GM23338 (cell line): Measurements from ENCODE around the gene ENTPD8. TPM values are rescaled to one million over a fixed set of nuclear protein-coding genes. Genes with fewer than 3 reads are reported as not detected.

Experiments
- ATAC-seq: fragments of 200-7000 bp; cut with Tn5 transposase; 3 replicates; pipeline ENCODE4 v1.9.1; 2020
- DNase-seq: peaks from one replicate; pipeline ENCODE4 v3.0.0-alpha.2; 2015; ENCODE audit warnings: low spot score
- H2AFZ ChIP-seq: fragments of 200-600 bp; sonication (generic); 2 replicates; pipeline ENCODE4 v1.8.0; 2016; ENCODE audit warnings: antibody characterized with exemption, mild to moderate bottlenecking, moderate library complexity
- H3F3A ChIP-seq: fragments of 200-600 bp; sonication (generic); replicated peaks from 2 replicates; pipeline ENCODE4 v1.8.0; 2017; ENCODE audit warnings: antibody characterized with exemption, mixed run types, low read depth
- H3K27ac ChIP-seq: fragments of 200-600 bp; sonication (generic); 2 replicates; pipeline ENCODE4 v1.6.1; 2016; ENCODE audit warnings: low read depth
- H3K27me3 ChIP-seq: fragments of 200-600 bp; sonication (generic); 2 replicates; pipeline ENCODE4 v1.8.0; 2016; ENCODE audit warnings: mild to moderate bottlenecking, mixed run types, moderate library complexity; ENCODE audit not compliant: insufficient read depth
- H3K36me3 ChIP-seq: fragments of 200-600 bp; sonication (generic); 2 replicates; pipeline ENCODE4 v1.8.0; 2016; ENCODE audit warnings: mild to moderate bottlenecking; ENCODE audit not compliant: insufficient read depth
- H3K4me1 ChIP-seq: fragments of 200-600 bp; sonication (generic); 2 replicates; pipeline ENCODE4 v1.8.0; 2016; ENCODE audit warnings: mild to moderate bottlenecking, moderate library complexity; ENCODE audit not compliant: insufficient read depth
- H3K4me2 ChIP-seq: fragments of 200-600 bp; sonication (generic); 2 replicates; pipeline ENCODE4 v1.7.1; 2017; ENCODE audit warnings: mixed run types
- H3K4me3 ChIP-seq: fragments of 200-600 bp; sonication (generic); 2 replicates; pipeline ENCODE4 v1.6.1; 2016; ENCODE audit warnings: mixed run types
- H3K79me2 ChIP-seq: fragments of 200-600 bp; sonication (generic); replicated peaks from 2 replicates; pipeline ENCODE4 v1.8.0; 2017; ENCODE audit warnings: mild to moderate bottlenecking; ENCODE audit not compliant: insufficient read depth
- H3K9me2 ChIP-seq: fragments of 200-600 bp; sonication (generic); 2 replicates; pipeline ENCODE4 v1.8.0; 2017; ENCODE audit not compliant: insufficient read depth
- H4K20me1 ChIP-seq: fragments of 200-600 bp; sonication (generic); replicated peaks from 2 replicates; pipeline ENCODE4 v1.8.0; 2017; ENCODE audit warnings: mild to moderate bottlenecking; ENCODE audit not compliant: insufficient read depth
- H3K27ac Mint-ChIP-seq: 2 replicates; pipeline ENCODE4 v1.8.0; 2020; ENCODE audit warnings: inconsistent platforms, mild to moderate bottlenecking, moderate library complexity, mixed read lengths
- H3K27me3 Mint-ChIP-seq: 3 replicates; pipeline ENCODE4 v1.8.0; 2022; ENCODE audit warnings: low read depth, mild to moderate bottlenecking, moderate library complexity, mixed read lengths, inconsistent platforms; ENCODE audit not compliant: insufficient read depth, poor library complexity
- H3K36me3 Mint-ChIP-seq: 3 replicates; pipeline ENCODE4 v1.8.0; 2021; ENCODE audit warnings: low read depth, mild to moderate bottlenecking, inconsistent platforms, moderate library complexity, mixed read lengths
- H3K4me1 Mint-ChIP-seq: 3 replicates; pipeline ENCODE4 v1.8.0; 2020; ENCODE audit warnings: mild to moderate bottlenecking, inconsistent platforms, mixed read lengths
- H3K4me3 Mint-ChIP-seq: 3 replicates; pipeline ENCODE4 v1.8.0; 2021; ENCODE audit warnings: moderate library complexity, mild to moderate bottlenecking, inconsistent platforms, mixed read lengths
- H3K9me3 Mint-ChIP-seq: 3 replicates; pipeline ENCODE4 v1.8.0; 2020; ENCODE audit warnings: moderate library complexity, mild to moderate bottlenecking, inconsistent platforms, mixed read lengths
- CREB1 ChIP-seq: fragments of 250-450 bp; sonication (Bioruptor Pico); IDR thresholded peaks from 2 replicates; pipeline ENCODE4 v1.5.0; 2020; ENCODE audit warnings: low read depth, mild to moderate bottlenecking, moderate library complexity
- CTCF ChIP-seq, 2 experiments: fragments of 200-600 bp in 1 of 2; sonication (generic) in 1 of 2; conservative IDR thresholded peaks; 2 replicates each; pipeline versions ENCODE4 v1.5.1 to v1.6.1; 2016 to 2017; ENCODE audit warnings: antibody characterized with exemption in 2 of 2, low read depth in 2 of 2, mild to moderate bottlenecking in 2 of 2, moderate library complexity in 1 of 2
- ETS1 ChIP-seq: IDR thresholded peaks from 2 replicates; pipeline ENCODE4 v1.6.1; 2016; ENCODE audit warnings: antibody characterized with exemption
- EZH2 ChIP-seq: fragments of 200-600 bp; sonication (generic); IDR thresholded peaks from one replicate; pipeline ENCODE4 v1.8.0; 2017; ENCODE audit warnings: antibody characterized with exemption, mild to moderate bottlenecking, low read depth; ENCODE audit not compliant: unreplicated experiment
- EZH2phosphoT487 ChIP-seq: fragments of 200-600 bp; sonication (generic); IDR thresholded peaks from one replicate; pipeline ENCODE4 v1.8.1; 2018; ENCODE audit warnings: antibody characterized with exemption; ENCODE audit not compliant: unreplicated experiment
- JUNB ChIP-seq: IDR thresholded peaks from one replicate; pipeline ENCODE4 v1.6.1; 2016; ENCODE audit warnings: antibody characterized with exemption; ENCODE audit not compliant: unreplicated experiment
- NANOG ChIP-seq: IDR thresholded peaks from 2 replicates; pipeline ENCODE4 v1.6.1; 2016; ENCODE audit warnings: antibody characterized with exemption, borderline replicate concordance
- POLR2AphosphoS5 ChIP-seq: IDR thresholded peaks from 2 replicates; pipeline ENCODE4 v1.6.1; 2016; ENCODE audit warnings: antibody characterized with exemption, low read depth
- REST ChIP-seq: IDR thresholded peaks from one replicate; pipeline ENCODE4 v1.6.1; 2018; ENCODE audit warnings: antibody characterized with exemption; ENCODE audit not compliant: unreplicated experiment
- STAT1 ChIP-seq: IDR thresholded peaks from one replicate; pipeline ENCODE4 v1.6.1; 2016; ENCODE audit warnings: antibody characterized with exemption; ENCODE audit not compliant: unreplicated experiment
- ZNF114 ChIP-seq: fragments of 250-450 bp; sonication (Bioruptor Pico); IDR thresholded peaks from 2 replicates; pipeline ENCODE4 v1.5.0; 2020; ENCODE audit warnings: mild to moderate bottlenecking, moderate library complexity
- ZNF331 ChIP-seq: fragments of 250-450 bp; sonication (Bioruptor Pico); IDR thresholded peaks from 2 replicates; pipeline ENCODE4 v1.5.0; 2020; ENCODE audit warnings: low read depth, mild to moderate bottlenecking, moderate library complexity
- ZNF462 ChIP-seq: fragments of 250-450 bp; sonication (Bioruptor Pico); IDR thresholded peaks from 2 replicates; pipeline ENCODE4 v1.5.0; 2020; ENCODE audit warnings: mild to moderate bottlenecking, moderate library complexity
- polyA plus RNA-seq: library from polyadenylated mRNA; unstranded; fragments of >200 nt; fragmentation: Nextera tagmentation; extraction: Ambion mirVana; gene quantifications from 2 replicates; pipeline ENCODE4 v1.2.1, GENCODE V29; 2016
- total RNA-seq: library from RNA; depleted of rRNA; stranded (reverse); fragments of >200 nt; shearing (Covaris generic); gene quantifications from 2 replicates; pipeline ENCODE4 v1.2.3, GENCODE V29; 2014

ENTPD8 gene
- total and polyA plus RNA-seq, 2 experiments from 2014 or later = 0.42 to 0.89 TPM

GRCh38 chr9:137396227-137396626 lies 44.9 kb downstream of the ENTPD8 start:
- Mint-ChIP-seq H3K4me1 (no peaks in the 10 kb centered on the region; the same call in 2 of the 3 replicates), H3K27ac (no peak overlapping the region), H3K4me3 (no peak overlapping the region), H3K36me3 (peaks cover 22% of the 10 kb centered on the region), H3K9me3 (peaks cover 26% of the 10 kb centered on the region), H3K27me3 (peaks cover 4% of the 10 kb centered on the region)
- DNase-seq (no peak), ATAC-seq (no peak)
- no peaks in the 10 kb centered on the region for H3K36me3 ChIP-seq
- no peaks in the 10 kb centered on the region for H3K27me3 ChIP-seq
- no peaks in the 10 kb centered on the region for H3K9me2 ChIP-seq
- H3K4me1 ChIP-seq = no peaks in the 10 kb centered on the region
- no peak overlapping the region for H3K4me3 ChIP-seq
- H3K79me2 ChIP-seq = no peaks in the 10 kb centered on the region
- no peak overlapping the region for H3K4me2 ChIP-seq
- TF ChIP-seq ETS1 (no peak), STAT1 (no peak), JUNB (no peak), NANOG (no peak), REST (no peak), EZH2 (no peak), ZNF462 (CRISPR knock-in tag) (no peak), ZNF114 (CRISPR knock-in tag) (no peak), ZNF331 (CRISPR knock-in tag) (no peak), CTCF (conservative IDR thresholded peaks at IDR 0.05; ENCODE audit: low read depth in 2 of 2) (no peak), POLR2AphosphoS5 (no peak), EZH2phosphoT487 (no peak), CREB1 (CRISPR knock-in tag) (no peak)
- H4K20me1 ChIP-seq = no peaks in the 10 kb centered on the region
- H2AFZ ChIP-seq = no peak overlapping the region
- H3F3A ChIP-seq = no peaks in the 10 kb centered on the region
- H3K27ac ChIP-seq = no peak overlapping the region
